B cell (primary cell): ENCODE measurements around the gene IGF1.

Source experiments
- EZH2 ChIP-seq: IDR thresholded peaks from 2 replicates; pipeline ENCODE4 v1.6.1; 2012; ENCODE audit warnings: borderline replicate concordance, low read depth, mild to moderate bottlenecking, moderate library complexity, low read length; ENCODE audit not compliant: insufficient read depth, poor library complexity, severe bottlenecking
- TF ChIP-seq, protein P1 (sequence below): fragments of 200-600 bp; IDR thresholded peaks from one replicate; pipeline ENCODE4 v1.8.0; 2022; ENCODE audit warnings: antibody characterized with exemption, mild to moderate bottlenecking

DNA sequence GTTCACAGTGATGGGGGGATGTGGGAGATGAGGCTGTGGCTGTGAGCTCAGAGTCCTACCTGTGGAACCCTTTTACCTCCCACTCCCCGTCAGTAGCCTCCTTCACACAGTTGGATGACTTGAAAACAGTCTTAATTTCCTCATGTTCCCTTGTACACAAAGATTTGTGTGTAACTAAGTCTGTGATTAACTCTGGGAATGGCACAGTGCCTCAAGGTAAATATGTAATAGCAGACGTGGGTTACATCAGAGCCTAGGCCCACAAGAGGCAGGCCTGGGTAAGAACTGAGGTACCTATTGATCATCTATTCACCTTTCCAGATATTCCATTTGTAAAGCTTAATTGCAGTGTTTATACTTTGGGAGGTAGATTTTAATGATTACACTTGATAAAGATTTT lies 5.8 kb upstream of the IGF1 start:
- no peak for TF ChIP-seq EZH2
- TF ChIP-seq, protein P1, sequence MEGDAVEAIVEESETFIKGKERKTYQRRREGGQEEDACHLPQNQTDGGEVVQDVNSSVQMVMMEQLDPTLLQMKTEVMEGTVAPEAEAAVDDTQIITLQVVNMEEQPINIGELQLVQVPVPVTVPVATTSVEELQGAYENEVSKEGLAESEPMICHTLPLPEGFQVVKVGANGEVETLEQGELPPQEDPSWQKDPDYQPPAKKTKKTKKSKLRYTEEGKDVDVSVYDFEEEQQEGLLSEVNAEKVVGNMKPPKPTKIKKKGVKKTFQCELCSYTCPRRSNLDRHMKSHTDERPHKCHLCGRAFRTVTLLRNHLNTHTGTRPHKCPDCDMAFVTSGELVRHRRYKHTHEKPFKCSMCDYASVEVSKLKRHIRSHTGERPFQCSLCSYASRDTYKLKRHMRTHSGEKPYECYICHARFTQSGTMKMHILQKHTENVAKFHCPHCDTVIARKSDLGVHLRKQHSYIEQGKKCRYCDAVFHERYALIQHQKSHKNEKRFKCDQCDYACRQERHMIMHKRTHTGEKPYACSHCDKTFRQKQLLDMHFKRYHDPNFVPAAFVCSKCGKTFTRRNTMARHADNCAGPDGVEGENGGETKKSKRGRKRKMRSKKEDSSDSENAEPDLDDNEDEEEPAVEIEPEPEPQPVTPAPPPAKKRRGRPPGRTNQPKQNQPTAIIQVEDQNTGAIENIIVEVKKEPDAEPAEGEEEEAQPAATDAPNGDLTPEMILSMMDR: no peak
